H1 (cell line): ENCODE measurements around the gene ATP2A3. TPM values are rescaled to one million over a fixed set of nuclear protein-coding genes. Genes with fewer than 3 reads are reported as not detected.
A peak's percentile ranks its signal among the peaks of the same experiment; 100 is the strongest.

Source experiments
- CTCF ChIA-PET: fragments of 300-600 bp; sonication (Branson Sonifier 250); formaldehyde crosslinking; loops from one replicate; lab custom pipeline; 2021; ENCODE audit not compliant: partially characterized antibody; lab: Charles Lee
- POLR2A ChIA-PET: fragments of 300-600 bp; sonication (Branson Sonifier 250); formaldehyde crosslinking; loops from one replicate; lab custom pipeline; 2021; ENCODE audit warnings: inconsistent platforms; ENCODE audit not compliant: partially characterized antibody; lab: Charles Lee
- DNase-seq, 2 experiments: peaks; one replicate each; pipeline versions ENCODE4 v3.0.0 to v3.0.0-alpha.2; 2010 to 2022; ENCODE audit warnings: low spot score in 2 of 2, low read depth in 1 of 2, mixed read lengths in 1 of 2
- FAIRE-seq: peaks from 2 replicates; lab custom pipeline; 2011; peaks lifted over from hg19 to GRCh38; lab: Jason Lieb, UNC
- H2AFZ ChIP-seq: 2 replicates; pipeline ENCODE4 v1.8.1; 2012; ENCODE audit warnings: low read length, inconsistent platforms
- H2AK5ac ChIP-seq: 2 replicates; pipeline ENCODE4 v1.6.1; 2013; ENCODE audit warnings: low read depth, low read length
- H2BK120ac ChIP-seq: replicated peaks from 2 replicates; pipeline ENCODE3; 2013; ENCODE audit warnings: low read depth, low read length, inconsistent platforms
- H2BK12ac ChIP-seq: 2 replicates; pipeline ENCODE4 v1.6.1; 2013; ENCODE audit warnings: low read depth, low read length
- H2BK15ac ChIP-seq: 2 replicates; pipeline ENCODE4 v1.6.1; 2013; ENCODE audit warnings: low read length
- H2BK20ac ChIP-seq: 2 replicates; pipeline ENCODE4 v1.6.1; 2013; ENCODE audit warnings: low read length
- H2BK5ac ChIP-seq: 2 replicates; pipeline ENCODE4 v1.6.1; 2013; ENCODE audit warnings: low read depth, low read length
- H3K14ac ChIP-seq: 2 replicates; pipeline ENCODE4 v1.6.1; 2013; ENCODE audit warnings: inconsistent platforms; ENCODE audit not compliant: insufficient read length
- H3K18ac ChIP-seq: 2 replicates; pipeline ENCODE4 v1.6.1; 2013; ENCODE audit warnings: low read length; ENCODE audit errors: extremely low read depth
- H3K23ac ChIP-seq: 2 replicates; pipeline ENCODE4 v1.6.1; 2013; ENCODE audit warnings: inconsistent platforms; ENCODE audit not compliant: insufficient read length
- H3K23me2 ChIP-seq: 2 replicates; pipeline ENCODE4 v1.6.1; 2013; ENCODE audit warnings: low read depth, low read length
- H3K27ac ChIP-seq: 2 replicates; pipeline ENCODE4 v1.6.1; 2011; ENCODE audit warnings: low read depth, low read length, inconsistent platforms
- H3K27me3 ChIP-seq, 4 experiments: replicated peaks in 1 of 4; 1 replicate in 1 of 4; 2 replicates in 3 of 4; pipeline versions ENCODE4 v1.6.1 to v1.8.1; 2011 to 2013; ENCODE audit warnings: low read length in 3 of 4, mild to moderate bottlenecking in 3 of 4, inconsistent platforms in 2 of 4, mixed read lengths in 2 of 4, moderate library complexity in 1 of 4; ENCODE audit not compliant: control insufficient read depth in 3 of 4, insufficient read depth in 3 of 4; ENCODE audit errors: extremely low read depth in 1 of 4
- H3K36me3 ChIP-seq, 4 experiments: 2 replicates each; pipeline versions ENCODE4 v1.6.1 to v1.8.1; 2011 to 2013; ENCODE audit warnings: mild to moderate bottlenecking in 4 of 4, low read length in 3 of 4, moderate library complexity in 2 of 4, control low read depth in 1 of 4, inconsistent platforms in 1 of 4; ENCODE audit not compliant: insufficient read depth in 4 of 4, control insufficient read depth in 2 of 4
- H3K4ac ChIP-seq: replicated peaks from 2 replicates; pipeline ENCODE3; 2013; ENCODE audit warnings: low read length, low read depth, mixed read lengths, inconsistent platforms; ENCODE audit not compliant: insufficient read length
- H3K4me1 ChIP-seq, 4 experiments: replicated peaks in 1 of 4; 1 replicate in 1 of 4; 2 replicates in 3 of 4; pipeline versions ENCODE4 v1.6.1 to v1.8.1; 2011 to 2013; ENCODE audit warnings: low read length in 3 of 4, inconsistent platforms in 2 of 4, mixed read lengths in 1 of 4; ENCODE audit not compliant: insufficient read depth in 4 of 4, control insufficient read depth in 3 of 4
- H3K4me2 ChIP-seq, 2 experiments: 2 replicates each; pipeline versions ENCODE4 v1.6.1 to v1.8.1; 2011 to 2013; ENCODE audit warnings: low read depth in 2 of 2, low read length in 2 of 2, control low read depth in 1 of 2, inconsistent platforms in 1 of 2, mild to moderate bottlenecking in 1 of 2; ENCODE audit not compliant: insufficient read depth in 1 of 2
- H3K4me3 ChIP-seq, 4 experiments: fragments of 200-600, 300-600 bp in 1 of 4; sonication (generic), shearing (Covaris generic), sonication (Bioruptor Twin) in 1 of 4; 2 replicates each; pipeline versions ENCODE4 v1.5.1 to v1.8.1; 2011 to 2016; ENCODE audit warnings: low read length in 4 of 4, low read depth in 3 of 4, control low read depth in 2 of 4, inconsistent platforms in 2 of 4, mild to moderate bottlenecking in 2 of 4, mixed read lengths in 1 of 4, moderate library complexity in 1 of 4; ENCODE audit not compliant: insufficient read depth in 2 of 4; ENCODE audit errors: extremely low read depth in 1 of 4
- H3K56ac ChIP-seq: replicated peaks from 2 replicates; pipeline ENCODE3; 2013; ENCODE audit warnings: low read depth, mild to moderate bottlenecking, mixed read lengths, low read length, inconsistent platforms; ENCODE audit not compliant: insufficient read length
- H3K79me1 ChIP-seq: 2 replicates; pipeline ENCODE4 v1.6.1; 2013; ENCODE audit warnings: low read depth, low read length, control low read depth
- H3K79me2 ChIP-seq, 2 experiments: 2 replicates each; pipeline versions ENCODE4 v1.6.1 to v1.8.1; 2012 to 2013; ENCODE audit warnings: low read length in 2 of 2, mild to moderate bottlenecking in 2 of 2, inconsistent platforms in 1 of 2; ENCODE audit not compliant: insufficient read depth in 2 of 2, control insufficient read depth in 1 of 2
- H3K9ac ChIP-seq, 4 experiments: replicated peaks in 1 of 4; 1 replicate in 1 of 4; 2 replicates in 3 of 4; pipeline versions ENCODE4 v1.6.1 to v1.8.1; 2011 to 2013; ENCODE audit warnings: low read depth in 3 of 4, low read length in 3 of 4, control low read depth in 2 of 4, mild to moderate bottlenecking in 2 of 4, moderate library complexity in 2 of 4, inconsistent platforms in 1 of 4; ENCODE audit errors: extremely low read depth in 1 of 4
- H3K9me3 ChIP-seq, 2 experiments: 2 replicates each; pipeline versions ENCODE4 v1.6.1 to v1.8.1; 2012 to 2013; ENCODE audit warnings: mild to moderate bottlenecking in 2 of 2, moderate library complexity in 2 of 2, control low read depth in 1 of 2, inconsistent platforms in 1 of 2, low read depth in 1 of 2, low read length in 1 of 2, mixed read lengths in 1 of 2; ENCODE audit not compliant: insufficient read depth in 2 of 2
- H4K20me1 ChIP-seq, 2 experiments: replicated peaks in 1 of 2; 2 replicates each; pipeline versions ENCODE3 to v1.8.1; 2011 to 2013; ENCODE audit warnings: inconsistent platforms in 2 of 2, low read length in 2 of 2, mild to moderate bottlenecking in 1 of 2; ENCODE audit not compliant: insufficient read depth in 2 of 2, control insufficient read depth in 1 of 2
- H4K5ac ChIP-seq: 2 replicates; pipeline ENCODE4 v1.6.1; 2013; ENCODE audit warnings: low read length, low read depth, mixed read lengths, inconsistent platforms; ENCODE audit not compliant: insufficient read length
- H4K8ac ChIP-seq: 2 replicates; pipeline ENCODE4 v1.8.0; 2013; ENCODE audit warnings: mild to moderate bottlenecking, moderate library complexity, low read length, inconsistent platforms; ENCODE audit not compliant: insufficient read depth; ENCODE audit errors: extremely low read depth
- H4K91ac ChIP-seq: replicated peaks from 2 replicates; pipeline ENCODE3; 2013; ENCODE audit warnings: low read length, mixed read lengths, inconsistent platforms; ENCODE audit not compliant: insufficient read length
- ASH2L ChIP-seq: fragments of 200-600, 300-600 bp; sonication (generic); IDR thresholded peaks from one replicate; pipeline ENCODE4 v1.7.1; 2017; ENCODE audit warnings: low read length
- CBX5 ChIP-seq: fragments of 300-800, 300-1000 bp; sonication (generic); IDR thresholded peaks from 2 replicates; pipeline ENCODE4 v1.7.1; 2016; ENCODE audit warnings: antibody characterized with exemption, low read length, low read depth
- EP300 ChIP-seq, 2 experiments: IDR thresholded peaks; 1 replicate in 1 of 2; 2 replicates in 1 of 2; pipeline ENCODE4 v1.6.1; 2011 to 2012; ENCODE audit warnings: low read depth in 2 of 2, low read length in 2 of 2, mild to moderate bottlenecking in 2 of 2, borderline replicate concordance in 1 of 2, inconsistent platforms in 1 of 2, moderate library complexity in 1 of 2
- GABPA ChIP-seq: IDR thresholded peaks from 2 replicates; pipeline ENCODE4 v1.6.1; 2011; ENCODE audit warnings: mild to moderate bottlenecking, low read length, moderate library complexity, borderline replicate concordance; ENCODE audit not compliant: insufficient read depth
- POU5F1 ChIP-seq: IDR thresholded peaks from 2 replicates; pipeline ENCODE4 v1.6.1; 2011; ENCODE audit warnings: low read depth, mild to moderate bottlenecking, low read length, moderate library complexity
- RAD21 ChIP-seq, 2 experiments: IDR thresholded peaks in 1 of 2; conservative IDR thresholded peaks in 1 of 2; 2 replicates each; pipeline ENCODE4 v1.6.1; 2011; ENCODE audit warnings: low read depth in 2 of 2, low read length in 2 of 2, improper control_type of control experiment in 1 of 2, inconsistent platforms in 1 of 2, mild to moderate bottlenecking in 1 of 2, moderate library complexity in 1 of 2
- SIN3A ChIP-seq, 2 experiments: IDR thresholded peaks in 1 of 2; conservative IDR thresholded peaks in 1 of 2; 2 replicates each; pipeline ENCODE4 v1.6.1; 2011 to 2012; ENCODE audit warnings: low read length in 2 of 2, improper control_type of control experiment in 1 of 2, low read depth in 1 of 2, mild to moderate bottlenecking in 1 of 2
- SP4 ChIP-seq: IDR thresholded peaks from 2 replicates; pipeline ENCODE4 v1.6.1; 2012; ENCODE audit warnings: low read length, inconsistent platforms
- TAF7 ChIP-seq: optimal IDR thresholded peaks from 2 replicates; pipeline ENCODE3; 2011; ENCODE audit warnings: low read depth, mild to moderate bottlenecking, inconsistent platforms, low read length, moderate library complexity, borderline replicate concordance
- WGBS, 2 experiments: shearing (Covaris generic) in 1 of 2; methylation state at CpG; one replicate each; pipeline versions ENCODE4 v1.1.6 to v1.1.7; 2013 to 2015; ENCODE audit warnings: low lambda C conversion rate in 2 of 2, mixed read lengths in 2 of 2, inconsistent platforms in 1 of 2, low coverage in 1 of 2, missing lambda C conversion rate in 1 of 2; ENCODE audit not compliant: insufficient replicate concordance in 2 of 2, insufficient coverage in 1 of 2, insufficient read length in 1 of 2; ENCODE audit errors: extremely low coverage in 1 of 2, missing lambda C conversion rate in 1 of 2; 5-methylcytosine and 5-hydroxymethylcytosine counted together
- polyA plus RNA-seq, 7 experiments: library from polyadenylated mRNA; depleted of rRNA in 3 of 7; stranded (reverse) in 5 of 7; unstranded in 2 of 7; fragments of >200 nt in 5 of 7; fragments of 200-250 nt in 2 of 7; gene quantifications; 1 replicate in 5 of 7; 2 replicates in 1 of 7; 4 replicates in 1 of 7; pipeline versions ENCODE4 v1.2.1 to v1.2.3, GENCODE V29; 2011 to 2013; ENCODE audit warnings: missing spikeins in 2 of 7, mixed read lengths in 2 of 7
- total RNA-seq: library from RNA; stranded (reverse); fragmentation: NEBNext Ultra II Directional; extraction: Animal tissue kit (Norgen Biotek cat#: 25700); gene quantifications from 2 replicates; pipeline ENCODE4 v1.2.1, GENCODE V29; 2021

ATP2A3 gene
- total and polyA plus RNA-seq, 2 of the 8 experiments (the other 6 are each of a cell fraction or from before 2014, with no cell fraction given), result 18.4 to 32.5 TPM

DNA sequence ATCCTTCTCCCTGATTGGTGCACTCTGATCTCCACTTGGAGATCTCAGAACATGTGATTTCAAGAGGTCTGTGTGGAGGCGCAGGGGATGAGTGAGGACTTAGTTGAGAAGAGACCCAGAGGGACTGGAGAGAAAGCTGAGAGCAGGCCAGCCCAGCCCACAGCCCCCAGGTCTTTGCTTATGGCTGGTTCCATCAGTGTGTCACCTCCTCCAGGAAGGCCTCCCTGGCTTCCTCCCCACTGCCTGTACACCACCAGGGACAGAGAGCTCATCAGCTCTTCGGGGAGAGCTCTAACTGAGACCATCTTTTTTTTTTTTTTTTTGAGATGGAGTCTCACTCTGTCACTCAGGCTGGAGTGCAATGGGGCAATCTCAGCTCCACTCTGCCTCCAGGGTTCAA, 51.4 kb downstream of the ATP2A3 start:
- Histone ChIP-seq H3K9ac (no peak overlapping the region), H4K8ac (peak overlapping the region; percentile 35; the same call in 1 of the 2 replicates)
- TF ChIP-seq SIN3A (conservative IDR thresholded peaks at IDR 0.05 in 1 of 2, IDR thresholded peaks at IDR 0.05 in 1 of 2; ENCODE audit: low read depth in 1 of 2, low read length in 2 of 2) (no peak), CBX5 (no peak), RAD21 (IDR thresholded peaks at IDR 0.05 in 1 of 2, conservative IDR thresholded peaks at IDR 0.05 in 1 of 2; ENCODE audit: low read depth in 2 of 2, low read length in 2 of 2) (no peak), GABPA (no peak), ASH2L (no peak), TAF7 (no peak), POU5F1 (no peak), EP300 (IDR thresholded peaks at IDR 0.05; ENCODE audit: borderline replicate concordance in 1 of 2, low read depth in 2 of 2, low read length in 2 of 2) (no peak), SP4 (no peak)

More for the DNA sequence above, 51.4 kb downstream of the ATP2A3 start:
- H3K14ac ChIP-seq, result no peak overlapping the region
- H4K91ac ChIP-seq, result no peak overlapping the region
- no peak overlapping the region for H3K4ac ChIP-seq
- H3K79me2 ChIP-seq, result no peaks in the 10 kb centered on the region
- no peak overlapping the region for H3K23ac ChIP-seq
- 82% methylated on average over 2 of the region's 2 CpGs; no CpG with 5 or more reads in 1 of the 2 experiments for WGBS, 2 experiments
- H2BK20ac ChIP-seq, result no peak overlapping the region
- H3K4me1 ChIP-seq, result peaks cover 0 to 1% (median 0%) of the 10 kb centered on the region in 4 experiments; a peak in 1 of 7 replicates
- DNase-seq (no peak), FAIRE-seq (no peak)
- no peak overlapping the region for H2AK5ac ChIP-seq
- H3K27ac ChIP-seq, result no peak overlapping the region
- H2BK12ac ChIP-seq, result no peak overlapping the region
- H3K18ac ChIP-seq, result no peak overlapping the region
- no peaks in the 10 kb centered on the region for H3K23me2 ChIP-seq
- CTCF ChIA-PET, result interaction anchor here (0.5 to 7.4 kb wide), 28 partner anchors 8 to 176 kb away, joined by 3 to 96 read pairs (median 6); no protein-coding TSS in a partner anchor
- 0 out of 8 replicates have a peak, but pooled peaks cover 0 to 1% (median 0%) of the 10 kb centered on the region in 4 experiments for H3K36me3 ChIP-seq
- POLR2A ChIA-PET, result interaction anchor here (1.0 to 1.4 kb wide), 2 partner anchors 21 to 23 kb away, joined by 3 read pairs; no protein-coding TSS in a partner anchor
- H3K4me3 ChIP-seq, result no peak overlapping the region
- H2BK5ac ChIP-seq, result no peak overlapping the region
- no peaks in the 10 kb centered on the region for H3K9me3 ChIP-seq
- no peaks in the 10 kb centered on the region for H3K79me1 ChIP-seq
- H2BK120ac ChIP-seq, result no peak overlapping the region
- no peaks in the 10 kb centered on the region for H3K27me3 ChIP-seq
- no peaks in the 10 kb centered on the region for H4K20me1 ChIP-seq
- no peak overlapping the region for H2AFZ ChIP-seq
- no peak overlapping the region for H2BK15ac ChIP-seq
- H3K56ac ChIP-seq, result no peak overlapping the region
- H3K4me2 ChIP-seq, result no peak overlapping the region
- no peak overlapping the region for H4K5ac ChIP-seq
